Gastroesophageal sphincter (tissue), 4 donors: ENCODE results near the gene EIF5. TPM values are rescaled to one million over a fixed set of nuclear protein-coding genes. Genes with fewer than 3 reads are reported as not detected.

Experiments used
- ATAC-seq: fragments of 150-250 bp; one replicate; pipeline ENCODE4 v1.9.1; 2016; ENCODE audit warnings: mild to moderate bottlenecking, moderate library complexity
- H3K27ac ChIP-seq, 4 donors: fragments of 200-600 bp; sonication (generic) in 3 of 4; 1 replicate in 3 of 4; 2 replicates in 1 of 4; pipeline ENCODE4 v1.5.1; 2016 to 2019
- H3K27me3 ChIP-seq: fragments of 200-600 bp; sonication (generic); one replicate; pipeline ENCODE4 v1.5.1; 2019
- H3K36me3 ChIP-seq, 2 donors: fragments of 200-600 bp; sonication (generic); one replicate each; pipeline ENCODE4 v1.5.1; 2019; ENCODE audit warnings: control low read depth in 1 of 2
- H3K4me1 ChIP-seq, 3 donors: fragments of 200-600 bp; sonication (generic); 1 replicate in 2 of 3; 2 replicates in 1 of 3; pipeline ENCODE4 v1.5.1; 2016 to 2019; ENCODE audit warnings: control low read depth in 2 of 3
- H3K4me3 ChIP-seq, 2 donors: fragments of 200-600 bp; sonication (generic); one replicate each; pipeline ENCODE4 v1.5.1; 2019; ENCODE audit warnings: mild to moderate bottlenecking in 1 of 2, moderate library complexity in 1 of 2
- H3K9me3 ChIP-seq, 3 donors: fragments of 200-600 bp; sonication (generic); one replicate each; pipeline ENCODE4 v1.5.1; 2017 to 2019; ENCODE audit warnings: control low read depth in 2 of 3
- CTCF ChIP-seq, 4 experiments: fragments of 200-600 bp in 2 of 4; fragments of 450-650 bp in 2 of 4; sonication (generic) in 1 of 4; IDR thresholded peaks; one replicate each; pipeline ENCODE4 v1.5.1; 2017 to 2019; ENCODE audit warnings: antibody characterized with exemption in 4 of 4, mild to moderate bottlenecking in 2 of 4, moderate library complexity in 2 of 4
- EP300 ChIP-seq: sonication (generic); formaldehyde crosslinking; IDR thresholded peaks from one replicate; pipeline ENCODE4 v1.6.1; 2017; ENCODE audit warnings: antibody characterized with exemption, mild to moderate bottlenecking
- POLR2A ChIP-seq, 2 donors: fragments of 450-650 bp; IDR thresholded peaks; one replicate each; pipeline ENCODE4 v1.6.1; 2017; ENCODE audit warnings: antibody characterized with exemption in 2 of 2, mild to moderate bottlenecking in 2 of 2, moderate library complexity in 1 of 2
- POLR2AphosphoS5 ChIP-seq: sonication (generic); formaldehyde crosslinking; IDR thresholded peaks from one replicate; pipeline ENCODE4 v1.6.1; 2017; ENCODE audit warnings: antibody characterized with exemption
- WGBS, 2 donors: methylation state at CpG; one replicate each; pipeline ENCODE4 v1.1.5; 2018; ENCODE audit warnings: low coverage in 1 of 2; 5-methylcytosine and 5-hydroxymethylcytosine counted together
- total RNA-seq, 4 donors: library from RNA; depleted of rRNA; stranded (reverse); fragments of >200 nt; gene quantifications; one replicate each; pipeline ENCODE4 v1.1.0, GENCODE V29; 2016

EIF5 gene
- total RNA-seq, 4 donors from 2014 or later: 166 to 252 (median 203) TPM

DNA sequence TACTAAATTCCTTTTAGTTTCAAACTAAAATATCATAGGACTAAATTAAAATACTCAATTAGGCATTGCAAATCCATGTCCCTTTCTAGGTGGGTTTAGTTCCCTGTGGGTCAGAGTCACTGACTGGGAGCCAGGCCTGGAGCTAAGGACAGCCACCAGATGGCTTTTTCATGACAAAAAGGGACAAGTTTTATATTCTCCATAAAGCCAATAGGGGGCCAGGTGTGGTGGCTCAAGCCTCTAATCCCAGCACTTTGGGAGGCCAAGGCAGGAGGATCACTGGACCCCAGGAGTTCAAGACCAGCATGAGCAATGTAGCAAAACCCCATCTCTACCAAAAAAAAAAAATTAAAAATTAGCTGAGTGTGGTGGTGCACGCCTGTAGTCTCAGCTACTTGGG is 35.4 kb upstream of the EIF5 start:
- no peak for TF ChIP-seq POLR2A (IDR thresholded peaks at IDR 0.05)
- TF ChIP-seq POLR2AphosphoS5: no peak
- TF ChIP-seq EP300: no peak
- no peak for TF ChIP-seq CTCF (IDR thresholded peaks at IDR 0.05)
- no peak overlapping the region for H3K4me3 ChIP-seq
- no peaks in the 10 kb centered on the region for H3K36me3 ChIP-seq
- no peak for ATAC-seq
- no peaks in the 10 kb centered on the region for H3K4me1 ChIP-seq
- 80% methylated on average over 1 of the region's 1 CpG; no CpG with 5 or more reads in 1 of the 2 donors for WGBS, 2 donors
- no peaks in the 10 kb centered on the region for H3K9me3 ChIP-seq
- peaks cover 9% of the 10 kb centered on the region for H3K27me3 ChIP-seq
- H3K27ac ChIP-seq: no peak overlapping the region

DNA sequence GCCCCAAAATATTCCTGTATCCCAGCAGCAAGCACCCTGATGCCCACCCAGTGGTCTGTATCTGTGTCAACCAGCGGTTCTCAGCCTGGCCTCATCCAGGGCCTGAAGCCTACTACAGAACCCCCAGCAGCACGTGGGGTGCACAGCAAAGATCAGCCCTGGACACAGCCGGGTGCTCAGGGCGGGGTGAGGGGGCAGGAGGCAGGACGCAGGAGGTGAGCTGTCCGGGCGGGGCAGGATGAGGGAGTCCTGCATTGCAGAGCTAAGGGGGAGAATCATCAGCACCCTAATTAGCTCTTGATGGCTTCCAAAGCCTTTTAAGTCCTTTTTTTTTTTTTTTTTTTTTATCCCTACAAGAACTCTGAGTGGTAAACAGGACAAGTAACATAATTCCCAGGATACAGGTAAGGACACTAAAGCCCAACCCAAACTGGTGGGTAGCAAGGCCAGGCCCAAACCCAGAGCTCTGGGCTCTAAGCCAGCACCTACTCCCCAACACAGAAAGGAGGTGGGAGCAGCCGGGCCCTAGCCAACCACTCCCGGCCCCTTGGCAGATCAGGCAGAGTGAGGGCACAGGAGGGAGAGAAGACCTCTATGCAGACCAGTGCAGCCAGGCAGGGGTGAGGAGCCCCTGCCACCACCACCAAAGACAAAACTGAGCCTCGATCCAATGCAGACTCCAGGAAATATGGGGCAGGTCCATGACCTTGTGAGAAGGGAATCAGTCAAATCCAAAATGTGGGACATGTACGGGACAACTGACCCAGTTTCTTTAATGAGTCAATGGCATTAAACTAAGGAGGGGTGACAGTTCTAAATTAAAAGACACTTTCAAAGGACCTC is 32.3 kb upstream of the EIF5 start:
- WGBS, 2 donors: 88 to 100% methylated on average over 3 to 4 of the region's 11 CpGs
- ATAC-seq: no peak
- no peak overlapping the region for H3K27ac ChIP-seq
- TF ChIP-seq POLR2AphosphoS5 (no peak), POLR2A (IDR thresholded peaks at IDR 0.05) (no peak), EP300 (no peak), CTCF (IDR thresholded peaks at IDR 0.05) (no peak)
- H3K9me3 ChIP-seq: peaks cover 0 to under 1% (median 0%) of the 10 kb centered on the region in 3 donors
- H3K4me3 ChIP-seq: no peak overlapping the region
- no peaks in the 10 kb centered on the region for H3K36me3 ChIP-seq
- H3K27me3 ChIP-seq: peaks cover 4% of the 10 kb centered on the region
- no peaks in the 10 kb centered on the region for H3K4me1 ChIP-seq

DNA sequence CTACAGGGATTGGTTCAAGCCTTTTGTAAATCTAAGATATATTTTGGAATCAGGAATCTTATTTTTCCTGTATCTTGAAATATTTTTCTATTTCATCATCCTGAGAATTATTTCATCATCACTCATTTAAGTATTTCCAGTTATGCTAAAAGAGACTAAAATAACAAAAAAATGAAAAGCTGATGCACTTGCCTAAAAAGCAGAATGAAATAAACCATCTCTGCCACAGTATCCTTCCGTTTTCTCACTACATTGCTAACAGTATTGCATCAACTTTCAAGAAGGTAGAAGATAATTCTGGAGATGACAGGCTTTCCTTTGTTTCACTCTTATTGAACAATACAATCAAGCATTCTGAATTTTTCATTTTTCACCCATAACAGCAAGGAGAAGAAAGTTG is 31.1 kb upstream of the EIF5 start:
- 78 to 100% methylated on average over 1 of the region's 1 CpG for whole genome bisulfite sequencing, 2 donors
- Histone ChIP-seq H3K27me3 (peaks cover 12% of the 10 kb centered on the region), H3K36me3 (no peaks in the 10 kb centered on the region), H3K4me1 (no peaks in the 10 kb centered on the region), H3K27ac (no peak overlapping the region), H3K4me3 (no peak overlapping the region), H3K9me3 (peaks cover 0 to 9% (median 0%) of the 10 kb centered on the region in 3 donors)
- no peak for ATAC-seq
- TF ChIP-seq CTCF (IDR thresholded peaks at IDR 0.05): no peak
- TF ChIP-seq EP300: no peak
- TF ChIP-seq POLR2AphosphoS5: no peak
- no peak for TF ChIP-seq POLR2A (IDR thresholded peaks at IDR 0.05)

DNA sequence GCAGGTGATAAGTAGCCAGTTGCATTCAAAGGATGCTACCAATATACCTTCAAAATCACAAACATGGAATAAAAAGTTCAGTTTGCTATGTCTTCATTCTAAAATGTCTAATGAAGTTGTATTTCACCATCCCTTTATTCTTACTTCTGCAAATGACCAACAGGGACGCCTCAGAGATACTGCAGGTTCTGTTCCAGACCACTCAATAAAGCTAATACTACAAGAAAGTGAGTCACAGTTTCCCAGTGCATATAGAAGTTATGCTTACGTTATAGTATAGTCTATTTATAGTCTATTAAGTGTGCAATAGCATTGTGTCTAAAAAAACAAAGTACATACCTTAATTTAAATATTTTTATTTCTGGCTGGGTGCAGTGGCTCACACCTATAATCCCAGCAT is 29.3 kb upstream of the EIF5 start:
- TF ChIP-seq POLR2AphosphoS5: no peak
- no peak for TF ChIP-seq CTCF (IDR thresholded peaks at IDR 0.05)
- no peak for TF ChIP-seq POLR2A (IDR thresholded peaks at IDR 0.05)
- TF ChIP-seq EP300: no peak
- ATAC-seq: no peak
- no peaks in the 10 kb centered on the region for H3K36me3 ChIP-seq

More for the DNA sequence above, 29.3 kb upstream of the EIF5 start:
- Histone ChIP-seq H3K27ac (no peak overlapping the region), H3K4me3 (no peak overlapping the region), H3K27me3 (peaks cover 12% of the 10 kb centered on the region), H3K4me1 (no peaks in the 10 kb centered on the region), H3K9me3 (peaks cover 0 to 9% (median 0%) of the 10 kb centered on the region in 3 donors)
- 40 to 43% methylated on average over 2 of the region's 2 CpGs for WGBS, 2 donors
